ENCODE measurements around the gene CBX7.
A peak's percentile ranks its signal among the peaks of the same experiment; 100 is the strongest.

The CBX7 gene

GRCh38 chr22:39123751-39124581 is 28.5 kb downstream of the CBX7 start:
- no peak for DNase-seq (ENCODE audit: low read depth)

DNA sequence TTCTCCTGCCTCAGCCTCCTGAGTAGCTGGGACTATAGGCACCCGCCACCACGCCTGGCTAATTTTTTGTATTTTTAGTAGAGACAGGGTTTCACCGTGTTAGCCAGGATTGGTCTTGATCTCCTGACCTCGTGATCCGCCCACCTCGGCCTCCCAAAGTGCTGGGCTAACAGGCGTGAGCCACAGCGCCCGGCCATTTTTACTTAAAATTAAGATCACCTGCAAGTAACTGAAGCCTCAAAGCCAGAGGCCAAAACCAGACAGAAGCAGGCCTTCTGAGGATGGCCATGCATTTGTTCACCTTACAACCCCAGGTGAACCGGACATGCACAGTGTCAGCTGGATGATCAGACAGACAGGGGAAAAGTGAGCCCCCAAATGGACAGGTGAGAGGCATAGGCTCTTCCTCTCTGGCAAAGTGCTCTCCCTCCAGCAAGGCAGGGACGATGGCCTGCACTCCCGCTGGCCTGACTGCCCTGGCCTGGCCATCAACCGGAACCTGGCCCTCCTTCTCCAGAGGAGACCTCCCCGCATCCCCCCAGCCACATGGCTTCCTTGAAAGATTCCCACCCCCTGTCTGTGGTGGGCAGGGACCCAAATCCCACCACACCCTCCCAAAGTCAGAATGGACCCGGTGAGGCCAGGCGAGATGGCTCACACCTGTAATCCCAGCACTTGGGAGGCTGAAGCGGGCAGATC is 29.6 kb downstream of the CBX7 start:
- DNase-seq (ENCODE audit: low read depth) = no peak

GRCh38 chr22:39120983-39121382 is 31.5 kb downstream of the CBX7 start:
- DNase-seq (ENCODE audit: low read depth) = no peak

DNA sequence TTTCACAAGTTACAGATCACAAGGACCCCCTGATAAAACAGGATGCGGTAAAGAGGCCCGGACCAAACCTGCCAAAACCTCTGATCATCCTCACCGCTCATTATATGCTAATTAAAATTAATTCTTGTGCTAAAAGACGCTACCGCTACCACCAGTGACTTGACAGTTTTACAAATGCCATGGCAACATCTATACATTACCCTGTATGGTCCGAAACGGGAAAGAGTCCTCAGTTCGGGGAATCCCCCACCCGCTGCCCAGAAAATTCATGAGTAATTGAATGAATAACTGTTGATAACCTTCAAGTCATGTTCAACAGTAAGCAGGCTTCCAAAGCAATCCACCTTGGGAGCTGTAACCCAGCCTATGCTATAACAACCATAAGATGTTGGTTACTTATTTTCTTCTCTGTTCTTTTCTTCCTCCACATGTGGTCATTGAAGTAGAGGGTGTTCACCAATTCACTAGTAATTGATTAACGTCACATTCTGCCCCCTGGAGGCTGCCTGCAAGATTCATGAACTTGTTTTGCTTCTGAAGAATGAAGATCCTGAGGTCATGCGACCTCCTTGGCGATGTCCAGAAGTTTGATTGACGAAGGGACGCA is 34.8 kb downstream of the CBX7 start:
- peak; percentile 52 for DNase-seq (ENCODE audit: low read depth)

DNA sequence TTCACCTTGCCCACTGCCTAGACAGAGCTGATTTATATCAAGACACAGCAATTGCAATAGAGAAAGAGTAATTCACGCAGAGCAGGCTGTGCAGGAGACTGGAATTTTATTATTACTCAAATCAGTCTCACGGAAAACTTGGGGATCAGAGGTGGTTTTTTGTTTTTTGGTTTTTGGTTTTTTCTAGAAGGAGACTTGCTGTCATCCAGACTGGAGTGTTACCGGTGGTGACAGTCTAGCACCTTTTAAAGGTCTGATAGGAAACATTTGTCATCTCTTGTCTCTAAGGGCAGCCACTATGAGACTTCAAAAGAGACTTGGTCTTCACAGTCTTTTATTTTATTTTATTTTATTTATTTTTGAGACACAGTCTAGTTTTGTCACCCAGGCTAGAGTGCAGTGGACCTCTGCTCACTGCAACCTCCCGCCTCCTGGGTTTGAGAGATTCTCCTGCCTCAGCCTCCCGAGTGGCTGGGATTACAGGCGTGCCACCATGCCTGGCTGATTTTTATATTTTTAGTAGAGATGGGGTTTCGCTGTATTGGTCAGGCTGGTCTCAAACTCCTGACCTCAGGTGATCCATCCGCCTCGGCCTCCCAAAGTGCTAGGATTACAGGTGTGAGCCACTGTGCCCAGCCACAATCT is 36.4 kb downstream of the CBX7 start:
- no peak for DNase-seq (ENCODE audit: low read depth)

DNA sequence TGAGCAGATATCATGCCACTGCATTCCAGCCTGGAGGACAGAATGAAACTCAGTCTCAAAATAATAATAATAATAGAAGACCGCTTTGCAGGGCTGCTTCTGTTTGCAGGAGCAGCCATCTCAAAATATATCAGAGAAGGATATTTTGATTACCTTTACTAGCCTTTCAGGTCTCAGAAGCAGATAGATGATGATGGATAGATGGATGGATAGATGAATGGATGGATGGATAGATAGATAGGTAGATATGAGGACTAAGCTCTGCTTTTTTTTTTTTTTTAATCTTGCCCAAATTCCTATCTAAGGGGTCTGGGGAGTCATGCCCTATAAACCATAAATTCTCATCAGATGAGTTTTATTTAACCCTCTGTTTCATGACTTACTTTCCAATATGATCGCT is 36.9 kb downstream of the CBX7 start:
- DNase-seq (ENCODE audit: low read depth) = no peak

GRCh38 chr22:39114112-39114511 is 38.4 kb downstream of the CBX7 start:
- no peak for DNase-seq (ENCODE audit: low read depth)

DNA sequence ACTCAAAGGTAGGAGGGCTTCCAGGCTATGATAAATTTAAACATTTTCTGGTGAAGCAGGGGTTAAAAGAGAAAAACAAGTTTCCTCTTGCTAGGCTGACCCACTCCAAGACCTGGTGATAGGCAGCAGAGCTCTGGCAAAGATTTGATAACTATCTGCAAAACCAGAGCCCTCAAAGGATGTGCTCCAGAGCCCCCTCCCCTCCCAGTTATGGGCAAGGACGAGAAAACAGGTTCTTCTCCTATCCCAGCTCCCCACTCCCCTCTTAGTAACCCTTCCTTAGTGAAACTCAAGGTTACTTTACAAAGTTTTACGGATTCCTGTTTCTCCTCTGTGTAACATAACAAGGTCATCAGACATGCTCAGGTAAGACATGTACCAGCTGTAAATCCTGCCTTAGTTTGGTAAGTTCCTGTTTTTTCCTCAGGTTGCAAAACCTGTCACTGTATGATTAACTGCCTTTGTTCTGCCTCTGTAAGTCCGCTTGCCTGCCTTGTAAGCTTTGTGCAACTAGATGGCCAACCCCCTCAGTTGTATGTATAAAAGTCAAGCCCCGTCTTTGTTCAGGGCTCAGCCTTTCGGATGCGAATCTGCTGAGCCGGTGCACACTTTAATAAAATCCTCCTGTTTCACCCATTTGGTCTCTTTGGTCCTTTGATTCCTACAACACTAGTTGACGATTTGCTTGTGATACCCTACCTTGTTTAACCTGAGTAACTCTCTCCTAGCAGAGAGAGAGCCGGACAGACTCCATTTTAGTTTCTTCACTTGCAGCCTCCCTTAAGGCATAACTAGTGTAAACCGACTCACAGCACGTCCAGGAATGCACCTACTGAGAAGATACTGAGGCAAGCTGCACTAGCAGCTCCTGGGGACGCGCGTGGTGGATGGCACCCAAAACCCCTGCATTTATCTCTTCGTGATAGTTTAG is 41.6 kb downstream of the CBX7 start:
- no peak for DNase-seq (ENCODE audit: low read depth)

DNA sequence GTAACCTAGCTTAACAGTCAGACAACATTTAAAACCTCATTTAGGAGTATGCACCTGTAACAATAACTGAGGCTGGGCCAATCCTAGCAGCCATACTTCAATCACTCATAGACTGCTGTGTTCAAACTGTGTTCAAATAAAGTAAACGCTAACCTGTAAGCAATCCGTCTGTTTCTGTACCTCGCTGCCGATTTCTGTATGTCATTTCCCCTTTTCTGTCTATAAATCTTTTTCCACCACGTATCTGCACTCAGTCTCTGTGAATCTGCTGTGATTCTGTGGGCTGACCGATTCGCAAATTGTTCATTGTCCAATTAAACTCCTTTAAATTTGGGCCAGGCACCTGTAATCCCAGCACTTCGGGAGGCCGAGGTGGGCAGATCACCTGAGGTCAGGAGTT is 43.1 kb downstream of the CBX7 start:
- no peak for DNase-seq (ENCODE audit: low read depth)

GRCh38 chr22:39108487-39108886 is 44.0 kb downstream of the CBX7 start:
- no peak for DNase-seq (ENCODE audit: low read depth)

- DNase-seq (ENCODE audit: low read depth) = no peak
Observed at GRCh38 chr22:39106326-39106725, 46.2 kb downstream of the CBX7 start.

DNA sequence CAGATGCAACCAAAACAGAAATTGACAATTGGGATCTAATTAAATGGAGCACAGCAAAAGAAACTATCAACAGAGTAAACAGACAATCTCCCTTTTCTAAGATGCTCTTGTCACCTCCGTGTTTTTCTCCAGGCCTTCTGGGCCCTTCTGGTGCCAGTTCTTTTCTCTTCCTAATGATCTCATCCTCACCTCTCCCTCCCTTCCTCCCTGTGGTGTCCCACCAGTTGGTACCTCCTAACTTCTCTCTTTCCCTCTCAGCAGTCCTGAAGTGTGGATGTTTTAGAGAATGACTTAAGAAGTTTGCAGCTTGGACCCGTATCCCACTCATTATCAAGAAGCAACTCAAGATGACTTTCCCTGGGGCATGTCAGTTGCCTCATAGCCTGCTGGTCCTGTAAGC is 49.0 kb downstream of the CBX7 start:
- no peak for DNase-seq (ENCODE audit: low read depth)

- no peak for DNase-seq (ENCODE audit: low read depth)
Observed at GRCh38 chr22:39101226-39101625, 51.3 kb downstream of the CBX7 start.

DNA sequence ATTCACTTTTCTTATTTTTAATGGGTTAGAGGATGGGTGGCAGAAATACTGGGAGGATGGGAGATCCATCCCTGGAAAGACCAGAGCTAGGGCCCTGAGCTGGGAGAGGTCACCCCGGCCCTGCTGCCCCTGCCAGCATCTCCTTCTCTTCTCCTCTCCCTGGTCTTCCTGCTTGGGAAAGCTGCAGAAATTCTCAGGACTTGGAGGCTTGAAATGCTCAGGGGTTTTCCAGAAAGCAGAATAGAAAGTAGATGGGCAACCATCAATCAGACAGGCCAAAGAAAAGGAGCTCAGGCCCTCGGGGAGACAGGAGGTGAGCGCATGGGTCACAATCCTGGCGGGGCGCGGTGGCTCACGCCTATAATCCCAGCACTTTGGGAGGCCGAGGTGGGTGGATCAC is 53.9 kb downstream of the CBX7 start:
- DNase-seq (ENCODE audit: low read depth) = no peak

DNA sequence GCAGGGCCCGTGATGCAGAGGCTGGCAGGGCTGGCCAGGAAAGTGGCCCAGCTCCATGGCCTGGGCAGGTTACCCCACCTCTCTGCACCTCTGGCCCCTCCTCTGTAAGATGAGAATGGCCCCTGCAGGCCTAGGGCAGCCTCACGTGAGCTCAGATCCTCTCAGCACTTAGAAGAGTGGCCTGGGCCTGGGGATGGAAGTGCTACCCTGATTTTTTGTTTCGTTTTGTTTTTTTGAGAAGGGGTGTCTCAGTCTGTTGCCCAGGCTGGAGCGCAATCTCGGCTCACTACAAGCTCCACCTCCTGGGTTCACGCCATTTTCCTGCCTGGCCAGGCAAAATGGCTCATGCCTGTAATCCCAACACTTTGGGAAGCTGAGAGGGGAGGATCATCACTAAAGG is 54.5 kb downstream of the CBX7 start:
- no peak for DNase-seq (ENCODE audit: low read depth)

GRCh38 chr22:39097098-39098020 is 55.1 kb downstream of the CBX7 start, which contains the start of gene APOBEC3H:
APOBEC3H (plus strand) TSS chr22:39097244; CDS start chr22:39100279, 3,035 bp downstream.
- no peak for DNase-seq (ENCODE audit: low read depth)

DNA sequence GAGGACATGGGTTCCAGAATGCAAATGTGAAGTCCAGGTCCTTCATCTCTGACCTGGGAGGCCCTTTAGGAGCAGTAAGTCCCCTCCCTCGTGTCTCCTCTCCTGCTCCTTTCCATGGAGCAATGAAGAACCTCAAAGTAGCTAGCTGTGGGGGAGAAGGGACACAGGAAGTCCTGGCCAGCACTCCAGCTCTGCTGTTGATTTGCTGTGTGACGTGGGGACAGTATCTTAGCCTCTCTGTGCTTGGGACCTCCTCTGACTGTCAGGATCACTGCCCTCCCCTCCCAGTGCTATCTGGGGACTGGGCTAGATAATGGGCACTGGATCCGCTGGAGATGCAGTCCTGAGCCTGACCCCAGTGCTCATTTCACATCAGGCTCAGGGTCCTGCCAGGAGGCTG is 56.5 kb downstream of the CBX7 start:
- DNase-seq (ENCODE audit: low read depth) = no peak

DNA sequence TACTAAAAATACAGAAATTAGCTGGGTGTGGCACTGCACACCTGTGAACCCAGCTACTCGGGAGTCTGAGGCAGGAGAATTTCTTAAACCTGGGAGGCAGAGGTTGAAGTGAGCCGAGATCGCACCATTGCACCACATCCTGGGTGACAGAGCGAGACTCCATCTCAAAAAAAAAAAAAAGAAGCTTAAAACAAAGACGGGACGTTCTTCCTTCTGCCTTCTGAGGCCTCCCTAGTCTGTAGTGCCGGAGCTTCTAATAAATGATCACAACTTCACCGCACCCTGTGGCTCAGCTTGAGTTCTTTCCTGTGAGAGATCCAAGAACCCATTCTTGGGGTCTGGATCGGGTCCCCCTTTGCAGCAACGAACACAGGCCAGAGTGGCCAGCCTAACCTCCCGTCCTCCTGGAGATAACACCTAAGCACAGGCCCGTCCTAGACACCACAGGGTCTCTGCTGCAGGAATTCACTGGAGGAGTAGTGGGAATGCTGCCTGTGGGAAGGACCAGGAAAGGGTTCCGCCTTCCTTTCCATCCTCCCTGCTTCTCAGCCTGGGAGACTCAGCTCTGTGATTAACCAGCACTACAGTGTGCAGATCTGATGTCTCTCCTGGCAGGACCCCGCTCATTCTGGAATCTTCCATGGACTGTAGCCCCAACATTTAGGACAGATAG is 57.6 kb downstream of the CBX7 start:
- DNase-seq (ENCODE audit: low read depth) = no peak

- no peak for DNase-seq (ENCODE audit: low read depth)
Observed at GRCh38 chr22:39092111-39092862, 60.2 kb downstream of the CBX7 start.
